ENCODE results near the gene DNAH3.

DNA sequence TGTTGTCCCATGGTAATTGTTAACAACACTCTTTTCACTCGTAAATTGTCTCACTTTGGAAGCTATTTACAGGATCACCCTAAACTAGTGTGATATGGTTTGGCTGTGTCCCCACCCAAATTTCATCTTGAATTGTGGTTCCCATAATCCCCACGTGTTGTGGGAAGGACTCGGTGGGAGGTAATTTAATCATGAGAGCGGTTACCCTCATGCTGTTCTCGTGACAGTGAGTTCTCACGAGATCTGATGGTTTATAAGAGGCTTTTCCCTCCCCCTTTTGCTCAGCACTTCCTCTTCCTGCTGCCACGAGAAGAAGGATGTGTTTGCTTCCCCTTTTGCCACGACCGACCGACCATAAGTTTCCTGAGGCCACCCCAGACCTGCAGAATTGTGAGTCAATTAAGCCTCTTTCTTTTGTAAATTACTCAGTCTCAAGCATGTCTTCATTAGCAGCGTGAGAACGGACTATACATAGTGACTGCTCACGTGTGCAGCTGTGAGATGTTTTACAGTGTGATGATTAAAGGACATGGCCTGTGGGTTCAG is 34.4 kb downstream of the DNAH3 start:
- TF ChIP-seq GABPB1 (CRISPR knock-in tag; IDR thresholded peaks at IDR 0.05), result 0 out of 2 replicates have a peak, but pooled peaks have one; percentile 31
- TF ChIP-seq, protein P1, sequence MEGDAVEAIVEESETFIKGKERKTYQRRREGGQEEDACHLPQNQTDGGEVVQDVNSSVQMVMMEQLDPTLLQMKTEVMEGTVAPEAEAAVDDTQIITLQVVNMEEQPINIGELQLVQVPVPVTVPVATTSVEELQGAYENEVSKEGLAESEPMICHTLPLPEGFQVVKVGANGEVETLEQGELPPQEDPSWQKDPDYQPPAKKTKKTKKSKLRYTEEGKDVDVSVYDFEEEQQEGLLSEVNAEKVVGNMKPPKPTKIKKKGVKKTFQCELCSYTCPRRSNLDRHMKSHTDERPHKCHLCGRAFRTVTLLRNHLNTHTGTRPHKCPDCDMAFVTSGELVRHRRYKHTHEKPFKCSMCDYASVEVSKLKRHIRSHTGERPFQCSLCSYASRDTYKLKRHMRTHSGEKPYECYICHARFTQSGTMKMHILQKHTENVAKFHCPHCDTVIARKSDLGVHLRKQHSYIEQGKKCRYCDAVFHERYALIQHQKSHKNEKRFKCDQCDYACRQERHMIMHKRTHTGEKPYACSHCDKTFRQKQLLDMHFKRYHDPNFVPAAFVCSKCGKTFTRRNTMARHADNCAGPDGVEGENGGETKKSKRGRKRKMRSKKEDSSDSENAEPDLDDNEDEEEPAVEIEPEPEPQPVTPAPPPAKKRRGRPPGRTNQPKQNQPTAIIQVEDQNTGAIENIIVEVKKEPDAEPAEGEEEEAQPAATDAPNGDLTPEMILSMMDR (IDR thresholded peaks at IDR 0.05), result no peak
- TF ChIP-seq, protein P2, sequence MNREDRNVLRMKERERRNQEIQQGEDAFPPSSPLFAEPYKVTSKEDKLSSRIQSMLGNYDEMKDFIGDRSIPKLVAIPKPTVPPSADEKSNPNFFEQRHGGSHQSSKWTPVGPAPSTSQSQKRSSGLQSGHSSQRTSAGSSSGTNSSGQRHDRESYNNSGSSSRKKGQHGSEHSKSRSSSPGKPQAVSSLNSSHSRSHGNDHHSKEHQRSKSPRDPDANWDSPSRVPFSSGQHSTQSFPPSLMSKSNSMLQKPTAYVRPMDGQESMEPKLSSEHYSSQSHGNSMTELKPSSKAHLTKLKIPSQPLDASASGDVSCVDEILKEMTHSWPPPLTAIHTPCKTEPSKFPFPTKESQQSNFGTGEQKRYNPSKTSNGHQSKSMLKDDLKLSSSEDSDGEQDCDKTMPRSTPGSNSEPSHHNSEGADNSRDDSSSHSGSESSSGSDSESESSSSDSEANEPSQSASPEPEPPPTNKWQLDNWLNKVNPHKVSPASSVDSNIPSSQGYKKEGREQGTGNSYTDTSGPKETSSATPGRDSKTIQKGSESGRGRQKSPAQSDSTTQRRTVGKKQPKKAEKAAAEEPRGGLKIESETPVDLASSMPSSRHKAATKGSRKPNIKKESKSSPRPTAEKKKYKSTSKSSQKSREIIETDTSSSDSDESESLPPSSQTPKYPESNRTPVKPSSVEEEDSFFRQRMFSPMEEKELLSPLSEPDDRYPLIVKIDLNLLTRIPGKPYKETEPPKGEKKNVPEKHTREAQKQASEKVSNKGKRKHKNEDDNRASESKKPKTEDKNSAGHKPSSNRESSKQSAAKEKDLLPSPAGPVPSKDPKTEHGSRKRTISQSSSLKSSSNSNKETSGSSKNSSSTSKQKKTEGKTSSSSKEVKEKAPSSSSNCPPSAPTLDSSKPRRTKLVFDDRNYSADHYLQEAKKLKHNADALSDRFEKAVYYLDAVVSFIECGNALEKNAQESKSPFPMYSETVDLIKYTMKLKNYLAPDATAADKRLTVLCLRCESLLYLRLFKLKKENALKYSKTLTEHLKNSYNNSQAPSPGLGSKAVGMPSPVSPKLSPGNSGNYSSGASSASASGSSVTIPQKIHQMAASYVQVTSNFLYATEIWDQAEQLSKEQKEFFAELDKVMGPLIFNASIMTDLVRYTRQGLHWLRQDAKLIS (CRISPR knock-in tag; IDR thresholded peaks at IDR 0.05; ENCODE audit: borderline replicate concordance), result no peak
